NOMO-1 treated with DMSO at 0.1 percent for 48 hours (cell line): ENCODE results near the gene TSPAN15.

Source experiments
- DNase-seq: peaks from one replicate; lab custom pipeline; 2025; ENCODE audit not compliant: unreplicated experiment; lab: John Stamatoyannopoulos, UW

The TSPAN15 gene

GRCh38 chr10:69464801-69465401 lies 13.6 kb downstream of the TSPAN15 start:
- no peak for DNase-seq

GRCh38 chr10:69465457-69466157 lies 14.3 kb downstream of the TSPAN15 start:
- DNase-seq = no peak

GRCh38 chr10:69466158-69466490 lies 14.9 kb downstream of the TSPAN15 start:
- DNase-seq = no peak

- DNase-seq = no peak
Measured at GRCh38 chr10:69466689-69467088, 15.4 kb downstream of the TSPAN15 start.

GRCh38 chr10:69467928-69468750 lies 16.9 kb downstream of the TSPAN15 start:
- no peak for DNase-seq

- DNase-seq = no peak
Measured at GRCh38 chr10:69468751-69469089, 17.5 kb downstream of the TSPAN15 start.

GRCh38 chr10:69469976-69470375 lies 18.7 kb downstream of the TSPAN15 start:
- DNase-seq = no peak

GRCh38 chr10:69470463-69471384 lies 19.5 kb downstream of the TSPAN15 start:
- no peak for DNase-seq

- no peak for DNase-seq
Measured at GRCh38 chr10:69472142-69472541, 20.9 kb downstream of the TSPAN15 start.

- DNase-seq = no peak
Measured at GRCh38 chr10:69472544-69472943, 21.3 kb downstream of the TSPAN15 start.

- no peak for DNase-seq
Measured at GRCh38 chr10:69473304-69473990, 22.2 kb downstream of the TSPAN15 start.

- no peak for DNase-seq
Measured at GRCh38 chr10:69474742-69475432, 23.6 kb downstream of the TSPAN15 start.

GRCh38 chr10:69475433-69475830 lies 24.2 kb downstream of the TSPAN15 start:
- no peak for DNase-seq

GRCh38 chr10:69477968-69478597 lies 26.8 kb downstream of the TSPAN15 start:
- DNase-seq = no peak

GRCh38 chr10:69479240-69480067 lies 28.2 kb downstream of the TSPAN15 start:
- no peak for DNase-seq

- DNase-seq = no peak
Measured at GRCh38 chr10:69480068-69480412, 28.8 kb downstream of the TSPAN15 start.

GRCh38 chr10:69481305-69481704 lies 30.0 kb downstream of the TSPAN15 start:
- DNase-seq = peak; percentile 45

- no peak for DNase-seq
Measured at GRCh38 chr10:69481811-69482524, 30.7 kb downstream of the TSPAN15 start.
